Measurements from ENCODE around the gene ATF2.

ATF2 gene

GRCh38 chr2:175175320-175175719 lies 7.3 kb upstream of the ATF2 start:
- ATAC-seq (ENCODE audit: low read depth), result no peak
- Histone ChIP-seq H3K9me3 (ENCODE audit: severe bottlenecking) (no peaks in the 10 kb centered on the region), H3K27me3 (ENCODE audit: insufficient read depth, poor library complexity, severe bottlenecking) (no peaks in the 10 kb centered on the region), H3K4me1 (ENCODE audit: insufficient read depth, poor library complexity, severe bottlenecking) (no peaks in the 10 kb centered on the region), H3K27ac (ENCODE audit: poor library complexity, severe bottlenecking) (no peak overlapping the region), H3K36me3 (ENCODE audit: low read depth) (peaks cover 66% of the 10 kb centered on the region), H3K4me3 (ENCODE audit: severe bottlenecking) (no peak overlapping the region)
- no peak for DNase-seq (ENCODE audit: low spot score)
- TF ChIP-seq CTCF (IDR thresholded peaks at IDR 0.05; ENCODE audit: poor library complexity, severe bottlenecking), result no peak

GRCh38 chr2:175170659-175171304 lies 2.8 kb upstream of the ATF2 start:
- ATAC-seq (ENCODE audit: low read depth) (no peak), DNase-seq (ENCODE audit: low spot score) (no peak)
- TF ChIP-seq CTCF (IDR thresholded peaks at IDR 0.05; ENCODE audit: poor library complexity, severe bottlenecking), result no peak
- Histone ChIP-seq H3K4me3 (ENCODE audit: severe bottlenecking) (no peak overlapping the region), H3K27ac (ENCODE audit: poor library complexity, severe bottlenecking) (no peak overlapping the region), H3K9me3 (ENCODE audit: severe bottlenecking) (no peaks in the 10 kb centered on the region), H3K4me1 (ENCODE audit: insufficient read depth, poor library complexity, severe bottlenecking) (peaks cover 5% of the 10 kb centered on the region), H3K36me3 (ENCODE audit: low read depth) (peaks cover 20% of the 10 kb centered on the region), H3K27me3 (ENCODE audit: insufficient read depth, poor library complexity, severe bottlenecking) (no peaks in the 10 kb centered on the region)

GRCh38 chr2:175169191-175169590 lies 1.2 kb upstream of the ATF2 start:
- TF ChIP-seq CTCF (IDR thresholded peaks at IDR 0.05; ENCODE audit: poor library complexity, severe bottlenecking), result no peak
- Histone ChIP-seq H3K4me3 (ENCODE audit: severe bottlenecking) (peak overlapping the region; percentile 71), H3K4me1 (ENCODE audit: insufficient read depth, poor library complexity, severe bottlenecking) (peaks cover 5% of the 10 kb centered on the region), H3K9me3 (ENCODE audit: severe bottlenecking) (no peaks in the 10 kb centered on the region), H3K36me3 (ENCODE audit: low read depth) (peaks cover 11% of the 10 kb centered on the region), H3K27me3 (ENCODE audit: insufficient read depth, poor library complexity, severe bottlenecking) (no peaks in the 10 kb centered on the region), H3K27ac (ENCODE audit: poor library complexity, severe bottlenecking) (peak overlapping the region; percentile 78)
- no peak for ATAC-seq (ENCODE audit: low read depth)
- no peak for DNase-seq (ENCODE audit: low spot score)

GRCh38 chr2:175168564-175168945 lies 552 bp upstream of the ATF2 start:
- H3K27me3 ChIP-seq (ENCODE audit: insufficient read depth, poor library complexity, severe bottlenecking), result no peaks in the 10 kb centered on the region

More at GRCh38 chr2:175168564-175168945, 552 bp upstream of the ATF2 start:
- Histone ChIP-seq H3K4me1 (ENCODE audit: insufficient read depth, poor library complexity, severe bottlenecking) (peaks cover 5% of the 10 kb centered on the region), H3K36me3 (ENCODE audit: low read depth) (peaks cover 6% of the 10 kb centered on the region), H3K4me3 (ENCODE audit: severe bottlenecking) (peak overlapping the region; percentile 71), H3K9me3 (ENCODE audit: severe bottlenecking) (no peaks in the 10 kb centered on the region), H3K27ac (ENCODE audit: poor library complexity, severe bottlenecking) (peak overlapping the region; percentile 78)
- ATAC-seq (ENCODE audit: low read depth) (peak; percentile 28; the same call in 2 of the 3 replicates), DNase-seq (ENCODE audit: low spot score) (no peak)
- no peak for TF ChIP-seq CTCF (IDR thresholded peaks at IDR 0.05; ENCODE audit: poor library complexity, severe bottlenecking)

Measured in RWPE2 (cell line).